Esophagus muscularis mucosa (tissue), 2 donors: ENCODE measurements around the gene SHISA2.

Experiments
- EP300 ChIP-seq: sonication (generic); formaldehyde crosslinking; IDR thresholded peaks from one replicate; pipeline ENCODE4 v1.6.1; 2017; ENCODE audit warnings: antibody characterized with exemption
- POLR2A ChIP-seq: fragments of 450-650 bp; IDR thresholded peaks from one replicate; pipeline ENCODE4 v1.6.1; 2017; ENCODE audit warnings: antibody characterized with exemption, moderate library complexity, mild to moderate bottlenecking, low read depth

GRCh38 chr13:26053418-26053980 lies 1.7 kb upstream of the SHISA2 start:
- TF ChIP-seq EP300 = no peak
- no peak for TF ChIP-seq POLR2A
